ENCODE results near the gene ABCB9. TPM values are rescaled to one million over a fixed set of nuclear protein-coding genes. Genes with fewer than 3 reads are reported as not detected.
"Not testable (repeated sequence)": the region's sequence is repeated elsewhere in the genome, so short reads cannot be mapped to it uniquely, and the experiment has no call there.

The ABCB9 gene
- 5.3 TPM for total RNA-seq
- under 1 TPM; 0.47 to 0.98 (median 0.83) TPM for polyA plus RNA-seq

GRCh38 chr12:122965851-122966742 lies at the start of gene ABCB9:
ABCB9 (minus strand) TSS chr12:122966463; CDS start chr12:122960235, 6,228 bp downstream.
- no peaks in the 10 kb centered on the region for H3K36me3 ChIP-seq (ENCODE audit: control insufficient read depth, insufficient read depth, low read length)
- H3K9me3 ChIP-seq (ENCODE audit: control insufficient read depth in 2 of 2, low read length in 2 of 2) = no peaks in the 10 kb centered on the region
- Mint-ChIP-seq H3K27me3 (no peaks in the 10 kb centered on the region), H3K9me3 (no peaks in the 10 kb centered on the region), H3K36me3 (no peaks in the 10 kb centered on the region), H3K27ac (peak within 1 kb of the TSS; percentile 79 to 89 (median 83)), H3K4me1 (peaks cover 0 to 12% (median under 1%) of the 10 kb centered on the region in 4 donors), H3K4me3 (peak within 1 kb of the TSS; percentile 54 to 77 (median 70))
- peaks cover 20% of the 10 kb centered on the region for H3K4me1 ChIP-seq (ENCODE audit: control insufficient read depth, insufficient read depth, low read length, poor library complexity, severe bottlenecking)
- ATAC-seq (ENCODE audit: low read depth in 2 of 2) = peak; percentile 94
- peak within 1 kb of the TSS; percentile 61 for H3K27ac ChIP-seq (ENCODE audit: insufficient read depth, low read length, poor library complexity, severe bottlenecking)
- peak; percentile 83 to 94 (median 93) for DNase-seq
- H3K4me3 ChIP-seq (ENCODE audit: low read depth, low read length) = no peak within 1 kb of the TSS
- H3K27me3 ChIP-seq (ENCODE audit: control insufficient read depth, insufficient read depth, low read length) = no peaks in the 10 kb centered on the region

- H3K27ac Mint-ChIP-seq = peak overlapping the region in 1 of 3 donors; percentile 13
- DNase-seq; H3K27me3 Mint-ChIP-seq; H3K27ac ChIP-seq (ENCODE audit: insufficient read depth, low read length, poor library complexity, severe bottlenecking); H3K9me3 ChIP-seq (ENCODE audit: control insufficient read depth in 2 of 2, low read length in 2 of 2); H3K4me1 ChIP-seq (ENCODE audit: control insufficient read depth, insufficient read depth, low read length, poor library complexity, severe bottlenecking); H3K4me3 ChIP-seq (ENCODE audit: low read depth, low read length); H3K4me3 Mint-ChIP-seq; H3K9me3 Mint-ChIP-seq; ATAC-seq (ENCODE audit: low read depth in 2 of 2); H3K27me3 ChIP-seq (ENCODE audit: control insufficient read depth, insufficient read depth, low read length): not testable (repeated sequence)
- peaks cover 38% of the 10 kb centered on the region for H3K36me3 ChIP-seq (ENCODE audit: control insufficient read depth, insufficient read depth, low read length)
- H3K4me1 Mint-ChIP-seq = peaks cover 14 to 27% (median 19%) of the 10 kb centered on the region in 4 donors
- peaks cover 17% of the 10 kb centered on the region for H3K36me3 Mint-ChIP-seq
Measured at GRCh38 chr12:123014473-123014872, 48.2 kb upstream of the ABCB9 start.

- DNase-seq = no peak
- Mint-ChIP-seq H3K27ac (no peak overlapping the region), H3K4me1 (peaks cover 13 to 21% (median 17%) of the 10 kb centered on the region in 4 donors), H3K9me3 (no peaks in the 10 kb centered on the region), H3K4me3 (no peak overlapping the region), H3K36me3 (peaks cover 17% of the 10 kb centered on the region), H3K27me3 (no peaks in the 10 kb centered on the region)
- Histone ChIP-seq H3K27me3 (ENCODE audit: control insufficient read depth, insufficient read depth, low read length) (no peaks in the 10 kb centered on the region), H3K27ac (ENCODE audit: insufficient read depth, low read length, poor library complexity, severe bottlenecking) (no peak overlapping the region), H3K4me1 (ENCODE audit: control insufficient read depth, insufficient read depth, low read length, poor library complexity, severe bottlenecking) (no peaks in the 10 kb centered on the region), H3K9me3 (ENCODE audit: control insufficient read depth in 2 of 2, low read length in 2 of 2) (no peaks in the 10 kb centered on the region), H3K36me3 (ENCODE audit: control insufficient read depth, insufficient read depth, low read length) (peaks cover 45% of the 10 kb centered on the region), H3K4me3 (ENCODE audit: low read depth, low read length) (no peak overlapping the region)
- ATAC-seq (ENCODE audit: low read depth in 2 of 2) = no peak
Measured at GRCh38 chr12:123013185-123014095, 47.2 kb upstream of the ABCB9 start.

- Mint-ChIP-seq H3K27ac (no peak overlapping the region), H3K27me3 (no peaks in the 10 kb centered on the region), H3K4me3 (no peak overlapping the region), H3K9me3 (no peaks in the 10 kb centered on the region), H3K36me3 (peaks cover 26% of the 10 kb centered on the region), H3K4me1 (peaks cover 7 to 14% (median 11%) of the 10 kb centered on the region in 4 donors)
- ATAC-seq (ENCODE audit: low read depth in 2 of 2) (no peak), DNase-seq (no peak)
- Histone ChIP-seq H3K9me3 (ENCODE audit: control insufficient read depth in 2 of 2, low read length in 2 of 2) (no peaks in the 10 kb centered on the region), H3K27ac (ENCODE audit: insufficient read depth, low read length, poor library complexity, severe bottlenecking) (no peak overlapping the region), H3K4me1 (ENCODE audit: control insufficient read depth, insufficient read depth, low read length, poor library complexity, severe bottlenecking) (no peaks in the 10 kb centered on the region), H3K4me3 (ENCODE audit: low read depth, low read length) (no peak overlapping the region), H3K27me3 (ENCODE audit: control insufficient read depth, insufficient read depth, low read length) (no peaks in the 10 kb centered on the region), H3K36me3 (ENCODE audit: control insufficient read depth, insufficient read depth, low read length) (peaks cover 56% of the 10 kb centered on the region)
Measured at GRCh38 chr12:123011701-123012100, 45.4 kb upstream of the ABCB9 start.

GRCh38 chr12:123010681-123011080 lies 44.4 kb upstream of the ABCB9 start:
- ATAC-seq (ENCODE audit: low read depth in 2 of 2) (no peak), DNase-seq (no peak)
- H3K4me3 Mint-ChIP-seq = no peak overlapping the region
- peaks cover 24% of the 10 kb centered on the region for H3K36me3 Mint-ChIP-seq
- Histone ChIP-seq H3K4me1 (ENCODE audit: control insufficient read depth, insufficient read depth, low read length, poor library complexity, severe bottlenecking) (no peaks in the 10 kb centered on the region), H3K27ac (ENCODE audit: insufficient read depth, low read length, poor library complexity, severe bottlenecking) (no peak overlapping the region), H3K9me3 (ENCODE audit: control insufficient read depth in 2 of 2, low read length in 2 of 2) (no peaks in the 10 kb centered on the region), H3K27me3 (ENCODE audit: control insufficient read depth, insufficient read depth, low read length) (no peaks in the 10 kb centered on the region), H3K4me3 (ENCODE audit: low read depth, low read length) (no peak overlapping the region), H3K36me3 (ENCODE audit: control insufficient read depth, insufficient read depth, low read length) (peaks cover 59% of the 10 kb centered on the region)
- H3K27ac Mint-ChIP-seq = no peak overlapping the region
- peaks cover 4 to 11% (median 8%) of the 10 kb centered on the region in 4 donors for H3K4me1 Mint-ChIP-seq
- no peaks in the 10 kb centered on the region for H3K27me3 Mint-ChIP-seq
- no peaks in the 10 kb centered on the region for H3K9me3 Mint-ChIP-seq

GRCh38 chr12:123010110-123010509 lies 43.8 kb upstream of the ABCB9 start:
- no peak for DNase-seq
- H3K27ac Mint-ChIP-seq = peak overlapping the region in 2 of 3 donors; percentile 76 to 87

GRCh38 chr12:123006977-123007376 lies 40.7 kb upstream of the ABCB9 start:
- H3K36me3 Mint-ChIP-seq = peaks cover 19% of the 10 kb centered on the region
- Histone ChIP-seq H3K27me3 (ENCODE audit: control insufficient read depth, insufficient read depth, low read length) (no peaks in the 10 kb centered on the region), H3K27ac (ENCODE audit: insufficient read depth, low read length, poor library complexity, severe bottlenecking) (no peak overlapping the region), H3K36me3 (ENCODE audit: control insufficient read depth, insufficient read depth, low read length) (peaks cover 50% of the 10 kb centered on the region), H3K4me1 (ENCODE audit: control insufficient read depth, insufficient read depth, low read length, poor library complexity, severe bottlenecking) (no peaks in the 10 kb centered on the region), H3K9me3 (ENCODE audit: control insufficient read depth in 2 of 2, low read length in 2 of 2) (no peaks in the 10 kb centered on the region), H3K4me3 (ENCODE audit: low read depth, low read length) (no peak overlapping the region)
- no peak overlapping the region for H3K27ac Mint-ChIP-seq
- no peaks in the 10 kb centered on the region for H3K27me3 Mint-ChIP-seq
- H3K9me3 Mint-ChIP-seq = no peaks in the 10 kb centered on the region
- H3K4me3 Mint-ChIP-seq = no peak overlapping the region
- ATAC-seq (ENCODE audit: low read depth in 2 of 2) (no peak), DNase-seq (no peak)
- H3K4me1 Mint-ChIP-seq = peaks cover 0 to 2% (median 0%) of the 10 kb centered on the region in 4 donors

More at GRCh38 chr12:123010110-123010509, 43.8 kb upstream of the ABCB9 start:
- ATAC-seq (ENCODE audit: low read depth in 2 of 2) = no peak
- Histone ChIP-seq H3K4me3 (ENCODE audit: low read depth, low read length) (no peak overlapping the region), H3K27me3 (ENCODE audit: control insufficient read depth, insufficient read depth, low read length) (no peaks in the 10 kb centered on the region), H3K9me3 (ENCODE audit: control insufficient read depth in 2 of 2, low read length in 2 of 2) (no peaks in the 10 kb centered on the region), H3K4me1 (ENCODE audit: control insufficient read depth, insufficient read depth, low read length, poor library complexity, severe bottlenecking) (no peaks in the 10 kb centered on the region), H3K36me3 (ENCODE audit: control insufficient read depth, insufficient read depth, low read length) (peaks cover 59% of the 10 kb centered on the region), H3K27ac (ENCODE audit: insufficient read depth, low read length, poor library complexity, severe bottlenecking) (no peak overlapping the region)
- no peaks in the 10 kb centered on the region for H3K9me3 Mint-ChIP-seq
- peaks cover 24% of the 10 kb centered on the region for H3K36me3 Mint-ChIP-seq
- peaks cover 0 to 6% (median 5%) of the 10 kb centered on the region in 4 donors for H3K4me1 Mint-ChIP-seq
- H3K4me3 Mint-ChIP-seq = no peak overlapping the region
- no peaks in the 10 kb centered on the region for H3K27me3 Mint-ChIP-seq

All from CD4-positive, CD25-positive, alpha-beta regulatory T cell (primary cell).